Fibroblast of skin of scalp (primary cell): Measurements from ENCODE around the gene APBA2.
A peak's percentile ranks its signal among the peaks of the same experiment; 100 is the strongest.

Experiments used
- DNase-seq: peaks from one replicate; pipeline ENCODE4 v3.0.0-alpha.2; 2013

The APBA2 gene

GRCh38 chr15:29125382-29126207, 239.8 kb downstream of the APBA2 start:
- DNase-seq = no peak

GRCh38 chr15:29126208-29126536, 240.4 kb downstream of the APBA2 start:
- DNase-seq = no peak

DNA sequence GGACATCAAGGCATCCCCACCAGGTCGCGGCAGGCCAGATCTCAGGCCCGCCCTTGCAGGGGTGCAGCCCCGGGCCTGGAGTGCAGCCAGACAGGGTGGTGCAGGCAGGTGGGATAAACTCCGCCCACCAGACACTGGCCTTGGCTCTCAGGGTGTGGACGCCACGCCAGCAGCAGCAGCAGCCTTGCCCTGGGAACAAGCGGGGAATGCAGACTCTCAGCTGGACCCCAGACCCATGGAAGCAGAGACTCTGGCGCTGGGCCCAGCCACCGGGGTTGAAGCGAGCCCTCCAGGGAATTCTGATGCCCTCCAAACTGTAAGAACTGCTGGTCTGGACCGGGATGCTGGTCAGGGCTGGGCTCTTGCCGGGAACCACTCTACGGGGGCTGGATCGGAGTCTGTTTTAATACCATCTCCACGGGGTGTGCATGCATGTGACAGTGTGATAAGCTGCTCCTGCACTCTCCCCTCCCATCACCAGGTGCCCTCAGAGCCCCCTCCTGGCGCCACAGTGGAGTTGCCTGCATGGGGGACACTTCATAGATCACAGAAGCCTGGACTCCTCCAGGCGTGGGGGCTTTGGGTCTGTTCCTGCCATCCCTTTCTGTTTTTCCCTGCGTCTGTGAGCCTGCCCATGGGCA, 241.2 kb downstream of the APBA2 start:
- no peak for DNase-seq

DNA sequence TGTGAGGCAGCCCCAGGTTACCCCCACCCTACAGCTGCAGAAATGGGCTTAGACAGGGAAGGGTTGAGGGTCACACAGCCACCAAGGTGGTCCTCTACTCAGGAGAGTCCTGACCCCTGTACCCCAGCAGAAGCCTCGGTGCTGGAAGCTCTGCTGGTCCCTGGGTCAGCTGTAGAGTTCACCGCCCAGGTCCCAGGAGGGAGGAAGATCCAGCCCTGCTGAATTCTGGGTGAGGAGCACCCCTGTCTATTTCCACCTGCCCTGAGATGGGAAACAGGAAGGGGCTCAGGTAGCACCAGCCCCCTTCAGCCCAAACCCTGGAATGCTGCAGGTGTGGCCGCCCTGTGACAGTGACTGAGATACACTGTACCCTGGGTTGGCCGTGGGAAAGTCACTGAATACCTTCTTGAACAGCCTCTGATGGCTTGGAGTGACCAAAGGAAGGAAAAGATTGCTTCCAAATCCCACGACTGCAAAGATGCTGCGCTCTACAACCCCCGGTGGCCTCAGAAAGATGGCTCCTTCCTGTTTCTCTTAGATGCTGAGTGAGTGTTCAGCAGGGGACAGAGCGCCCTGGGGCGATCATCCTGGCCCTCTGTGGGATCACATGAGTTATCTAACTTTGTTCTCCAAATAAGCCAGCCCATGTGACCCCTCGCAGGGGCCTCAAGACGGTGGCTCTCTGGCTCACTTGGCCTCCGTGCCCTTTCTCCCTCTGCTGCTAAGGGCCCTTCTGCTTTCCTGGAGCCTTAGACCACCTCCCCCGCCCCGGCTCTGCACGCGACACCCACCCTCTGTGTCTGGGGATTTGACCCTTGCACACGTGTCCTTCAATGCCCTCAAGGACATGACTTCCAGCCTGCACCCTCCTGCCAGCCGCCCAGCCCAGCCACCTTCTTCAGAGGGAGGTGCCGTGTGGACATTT, 242.0 kb downstream of the APBA2 start:
- no peak for DNase-seq

DNA sequence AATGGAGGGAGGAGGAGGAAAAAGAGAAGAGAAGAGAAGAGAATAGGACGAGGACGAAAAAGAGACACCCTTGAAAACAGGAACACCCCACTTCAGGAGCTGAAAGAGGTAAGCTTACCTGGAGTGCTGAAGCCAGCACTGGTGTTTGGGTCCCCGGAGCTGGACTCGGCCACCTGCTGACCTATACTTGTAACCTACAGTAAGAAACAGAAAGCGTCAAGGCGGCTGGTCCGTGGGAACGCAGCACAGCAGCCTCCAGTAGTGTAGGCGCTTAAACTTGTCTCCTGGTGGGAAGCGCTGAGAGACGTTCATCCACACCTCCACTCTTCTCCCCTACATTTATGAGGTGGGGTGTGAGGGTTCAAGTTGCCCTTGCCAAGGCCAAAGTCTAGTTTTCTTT, 242.9 kb downstream of the APBA2 start:
- DNase-seq = no peak

DNA sequence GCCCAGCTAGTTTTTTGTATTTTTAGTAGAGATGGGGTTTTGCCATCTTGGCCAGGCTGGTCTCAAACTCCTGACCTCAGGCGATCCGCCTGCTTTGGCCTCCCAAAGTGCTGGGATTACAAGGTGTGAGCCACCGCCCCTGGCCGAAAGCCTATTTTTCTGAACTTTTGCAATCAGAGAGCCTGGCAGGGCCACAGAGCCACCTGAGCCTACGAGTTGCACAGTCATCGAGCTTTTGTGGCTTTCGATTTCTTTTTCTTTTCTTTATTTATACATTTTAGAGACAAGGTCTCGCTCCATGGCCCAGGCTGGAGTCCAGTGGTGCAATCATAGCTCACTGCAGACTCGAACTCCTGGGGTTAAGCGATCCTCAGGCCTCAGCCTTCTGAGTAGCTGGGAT, 243.4 kb downstream of the APBA2 start:
- DNase-seq = no peak

DNA sequence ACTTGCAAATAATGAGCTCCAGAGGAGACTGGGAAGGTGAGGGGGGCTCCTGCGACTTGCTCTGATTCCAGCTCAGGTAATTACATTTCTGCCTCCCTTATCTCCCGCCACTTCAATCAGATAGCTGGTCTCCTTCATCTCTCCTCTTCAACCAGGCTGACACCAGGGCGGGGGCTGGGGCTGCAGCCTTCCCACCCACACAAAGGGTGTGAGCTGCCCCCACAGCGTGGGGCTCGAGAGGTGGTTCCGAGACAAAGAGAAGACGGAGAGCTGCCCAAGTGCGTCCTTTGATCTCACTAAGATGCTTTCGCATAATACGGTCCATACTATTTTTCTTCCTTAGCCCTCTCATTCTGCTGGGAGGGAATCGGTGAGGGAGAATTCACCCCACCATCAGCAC, 244.2 kb downstream of the APBA2 start:
- no peak for DNase-seq

- no peak for DNase-seq
Observed at GRCh38 chr15:29130476-29130875, 244.7 kb downstream of the APBA2 start.

DNA sequence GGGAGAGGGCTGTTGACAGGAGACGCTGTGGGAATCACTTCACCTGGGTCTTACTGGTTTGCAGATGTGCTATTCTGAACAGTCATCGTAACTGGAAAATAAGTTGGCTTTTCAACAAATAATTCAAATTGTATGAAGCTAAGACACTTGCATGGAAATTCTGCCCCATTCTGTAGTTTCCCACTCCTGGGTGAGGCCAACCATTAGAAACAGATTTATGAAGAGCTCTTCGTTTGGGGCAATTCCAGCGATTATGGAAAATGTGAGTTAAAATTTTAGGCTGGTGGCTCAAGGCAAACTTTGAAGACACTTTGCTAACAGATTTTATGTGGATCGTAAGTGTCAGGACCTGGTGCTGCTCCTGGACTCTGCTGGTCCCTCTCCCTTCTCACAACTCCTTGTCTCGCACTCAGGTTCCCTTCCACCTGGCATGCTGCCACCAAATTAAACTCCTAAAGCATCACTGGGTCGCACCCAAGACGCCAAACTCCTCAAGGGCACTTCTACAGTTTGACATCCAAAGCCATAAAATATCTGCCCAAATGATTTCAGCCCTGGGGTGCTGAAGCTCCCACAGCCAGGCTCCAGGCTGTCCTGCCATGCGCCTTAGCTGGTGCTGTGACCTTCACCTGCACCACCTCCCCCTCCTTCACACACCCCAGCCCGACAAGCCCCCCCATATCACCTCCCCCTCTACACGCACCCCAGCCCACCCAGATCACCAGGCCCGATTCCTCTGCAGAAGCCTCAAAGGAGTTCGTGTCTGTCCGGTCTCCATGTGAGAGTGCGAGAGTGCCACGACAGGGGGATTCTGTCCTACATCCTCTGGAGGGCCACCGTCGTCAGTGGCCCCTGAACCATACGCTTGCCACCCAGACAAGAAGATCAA, 245.4 kb downstream of the APBA2 start:
- DNase-seq = no peak

- DNase-seq = no peak
Observed at GRCh38 chr15:29131840-29132420, 246.2 kb downstream of the APBA2 start.

DNA sequence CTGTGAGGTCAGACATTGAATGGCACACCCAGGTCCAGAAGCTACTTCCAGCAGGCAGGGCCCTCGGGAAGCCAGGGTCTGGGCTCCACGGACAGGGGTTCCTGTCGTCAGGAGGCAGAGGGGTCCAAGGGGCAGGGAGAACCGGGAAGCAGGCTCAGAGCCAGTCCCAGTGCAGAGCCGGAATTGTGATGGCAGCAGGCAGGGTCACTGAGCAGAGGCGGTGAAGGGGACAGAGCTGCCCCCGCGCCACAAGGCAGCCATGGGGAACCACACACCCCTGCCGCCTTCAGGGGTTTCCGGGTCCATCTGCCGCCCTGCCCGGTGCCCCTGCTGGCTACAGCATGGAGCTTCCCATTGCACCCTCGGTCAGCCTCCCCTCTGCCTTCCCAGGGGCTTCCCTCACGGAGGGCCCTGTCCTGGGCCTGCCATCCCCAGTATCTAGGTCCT, 247.0 kb downstream of the APBA2 start:
- no peak for DNase-seq

DNA sequence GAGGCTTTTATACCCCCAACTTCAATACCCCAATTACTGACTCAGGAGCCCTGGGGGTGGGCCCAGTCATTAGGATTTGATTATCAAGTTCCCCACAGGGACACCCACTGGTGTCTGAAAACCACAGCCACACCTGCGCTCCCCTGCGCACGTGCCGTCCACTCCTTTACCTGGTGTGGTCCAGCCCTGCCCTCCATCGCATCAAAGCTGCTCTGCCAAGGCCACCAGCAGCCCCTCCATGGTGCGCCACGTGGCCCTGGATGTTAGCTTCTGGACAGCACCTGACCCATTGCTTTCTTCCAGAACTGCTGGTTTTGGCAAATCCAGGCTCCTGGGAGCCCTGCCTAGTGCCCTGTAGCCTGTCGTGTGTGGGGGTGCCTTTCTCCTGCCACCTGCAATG, 247.5 kb downstream of the APBA2 start:
- no peak for DNase-seq

DNA sequence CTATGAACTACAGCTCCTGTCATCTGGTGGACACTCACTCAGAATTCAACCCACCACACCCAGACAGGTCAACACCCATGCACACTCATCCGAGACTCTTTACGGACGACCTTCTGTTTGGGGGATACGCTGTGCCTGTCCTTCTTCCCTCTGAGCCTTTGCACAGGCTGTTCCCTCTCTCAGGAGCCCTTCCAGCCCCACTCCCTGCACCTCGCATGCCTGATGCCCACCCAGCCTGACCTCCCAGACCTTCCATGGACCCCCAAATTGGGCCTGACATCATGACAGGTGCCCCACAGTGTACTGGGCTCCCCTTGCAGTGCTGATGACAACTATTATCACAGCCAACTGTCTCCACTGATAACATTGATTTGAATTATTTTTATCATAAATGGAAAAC, 248.0 kb downstream of the APBA2 start:
- DNase-seq = no peak

- no peak for DNase-seq
Observed at GRCh38 chr15:29134239-29134638, 248.5 kb downstream of the APBA2 start.

DNA sequence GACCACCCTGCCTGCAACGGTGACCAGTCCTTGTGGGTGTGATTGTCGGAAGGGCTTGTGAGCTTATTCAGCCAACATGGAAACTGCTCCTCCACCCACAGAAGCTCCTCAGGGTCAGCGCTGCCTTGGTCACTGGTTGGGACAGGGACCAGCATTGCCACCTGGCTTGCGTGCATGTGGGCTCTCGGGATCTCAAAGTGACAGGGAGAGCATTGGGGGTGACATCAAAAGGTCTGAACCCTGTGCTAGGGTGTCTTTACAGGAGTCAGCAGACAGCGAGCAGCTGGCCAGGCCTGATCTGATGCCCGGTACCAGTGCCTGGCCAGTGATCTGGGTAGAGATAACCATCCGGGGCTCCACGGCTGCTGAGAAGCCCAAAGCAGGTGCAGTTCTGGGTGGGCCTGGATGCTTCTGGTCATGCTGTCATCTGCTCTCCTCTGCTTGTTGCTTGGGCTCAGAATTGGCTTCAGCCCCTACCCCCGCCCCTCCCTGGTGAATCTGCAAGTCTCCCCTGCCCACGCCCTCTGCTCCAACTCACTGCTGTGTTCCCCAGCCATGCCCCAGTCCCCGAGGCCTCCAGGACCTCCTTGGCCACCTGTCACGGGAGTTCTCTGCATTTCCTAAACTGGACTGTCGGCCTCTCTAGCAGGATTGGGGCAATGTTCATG, 249.0 kb downstream of the APBA2 start:
- no peak for DNase-seq

DNA sequence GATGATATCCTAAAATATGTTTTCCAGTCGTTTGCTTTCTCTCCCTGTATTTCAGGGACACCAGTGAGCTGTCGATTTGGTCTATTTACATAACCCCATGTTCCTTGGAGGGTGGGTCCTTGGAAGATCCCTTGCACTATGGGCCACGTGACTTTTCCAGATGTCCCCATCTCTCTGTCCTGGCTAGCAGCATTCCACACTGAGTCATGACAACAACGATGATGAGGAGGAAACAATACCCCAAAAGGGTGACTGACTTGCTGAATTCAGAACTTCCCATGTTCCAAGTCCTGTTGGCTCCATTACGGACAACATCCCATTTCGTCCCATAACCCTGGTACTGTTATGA, 249.5 kb downstream of the APBA2 start:
- DNase-seq = peak; percentile 31

GRCh38 chr15:29135702-29136646, 250.2 kb downstream of the APBA2 start:
- no peak for DNase-seq

DNA sequence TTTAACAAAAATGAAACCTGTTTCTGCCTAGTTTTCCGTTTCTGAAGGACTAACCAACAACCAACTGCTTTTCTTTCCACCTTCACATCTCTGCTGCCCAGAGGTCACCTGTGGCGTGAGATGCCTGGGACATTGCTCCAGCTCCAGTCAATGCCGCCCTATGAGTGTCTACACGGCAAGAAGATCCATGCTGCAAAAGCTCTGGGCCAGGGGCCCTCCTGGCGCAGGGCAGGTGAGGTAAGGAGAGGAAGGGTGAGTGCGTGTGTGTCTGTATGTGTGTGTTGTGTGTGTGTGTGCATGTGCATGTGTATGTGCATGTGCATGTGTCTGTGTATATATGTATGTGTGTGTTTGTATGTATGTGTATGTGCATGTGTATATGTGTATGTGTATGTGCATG, 252.5 kb downstream of the APBA2 start:
- no peak for DNase-seq

DNA sequence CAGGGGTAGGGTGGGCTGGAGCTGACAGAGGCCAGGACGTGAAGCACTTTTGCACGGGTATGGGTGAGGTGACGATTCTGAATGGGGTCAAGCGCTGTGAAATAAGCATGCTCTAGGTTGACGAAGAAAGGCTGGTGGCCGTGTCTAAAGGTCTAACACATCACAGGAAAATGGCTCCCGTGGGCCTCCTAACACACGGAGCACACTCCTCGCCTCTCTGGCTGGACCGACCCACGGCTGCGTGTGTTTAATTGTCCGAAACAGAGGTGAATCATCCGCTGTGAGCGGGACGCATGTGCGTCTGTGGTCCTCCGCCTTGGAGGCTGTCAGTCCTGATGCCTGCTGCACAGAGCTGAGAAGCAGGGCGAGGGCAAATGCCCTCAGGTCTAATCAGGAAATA, 253.3 kb downstream of the APBA2 start:
- no peak for DNase-seq
